ENCODE results near the gene TTC33.
"Not testable (repeated sequence)": the region's sequence is repeated elsewhere in the genome, so short reads cannot be mapped to it uniquely, and the experiment has no call there.

TTC33 gene

DNA sequence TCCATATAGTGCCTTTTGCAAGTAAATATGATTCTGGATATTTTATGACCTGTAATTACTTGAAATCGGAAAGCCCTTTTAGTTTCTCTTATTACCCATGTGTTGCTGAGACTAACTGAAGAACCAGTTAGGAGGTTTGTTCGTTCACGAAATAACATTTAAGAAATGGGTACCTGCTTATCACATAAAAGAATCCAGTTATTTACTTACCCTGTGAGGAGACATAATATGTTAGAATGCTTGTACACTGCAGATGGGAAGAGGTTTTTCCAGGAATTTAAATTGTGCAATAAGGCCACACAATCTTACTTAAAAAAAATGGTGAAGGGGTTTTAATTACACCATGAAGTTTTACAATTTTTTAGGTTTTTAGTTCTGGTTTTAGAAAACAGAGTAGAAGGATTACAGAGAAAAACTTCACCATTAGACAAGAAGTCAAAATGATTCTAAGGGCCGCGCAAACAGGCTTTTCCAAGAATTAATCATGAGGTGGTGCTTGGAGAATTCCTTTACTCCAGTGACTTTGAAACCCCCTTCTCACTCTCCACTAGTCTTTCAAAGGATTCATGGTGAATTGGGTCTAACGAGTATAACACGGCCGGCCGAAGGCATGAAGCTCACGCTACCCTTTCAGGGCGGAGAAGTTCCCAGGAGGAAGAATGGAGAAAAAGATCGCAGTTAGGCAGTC lies 77.2 kb downstream of the TTC33 start:
- DNase-seq = no peak

DNA sequence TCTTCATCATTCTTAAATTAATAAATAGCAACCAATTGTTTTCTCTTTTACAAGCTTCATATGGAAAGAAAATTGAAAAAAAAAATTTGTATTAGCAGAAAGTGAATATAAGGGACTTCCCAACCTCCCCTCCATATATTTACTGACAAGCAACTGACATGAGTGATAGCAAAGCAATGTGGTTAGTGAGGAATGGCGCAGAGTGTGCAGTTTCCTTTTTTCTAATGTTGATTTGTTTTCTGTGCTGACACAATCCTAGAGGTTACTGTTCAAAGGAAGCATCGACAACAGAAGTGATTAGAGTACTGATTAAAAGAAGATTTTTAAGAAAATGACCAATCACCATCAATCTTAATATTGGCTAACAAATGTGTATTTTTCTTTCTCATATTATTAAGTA lies 77.7 kb downstream of the TTC33 start:
- no peak for DNase-seq

- no peak for DNase-seq
Measured at GRCh38 chr5:40677456-40677855, 78.3 kb downstream of the TTC33 start.

DNA sequence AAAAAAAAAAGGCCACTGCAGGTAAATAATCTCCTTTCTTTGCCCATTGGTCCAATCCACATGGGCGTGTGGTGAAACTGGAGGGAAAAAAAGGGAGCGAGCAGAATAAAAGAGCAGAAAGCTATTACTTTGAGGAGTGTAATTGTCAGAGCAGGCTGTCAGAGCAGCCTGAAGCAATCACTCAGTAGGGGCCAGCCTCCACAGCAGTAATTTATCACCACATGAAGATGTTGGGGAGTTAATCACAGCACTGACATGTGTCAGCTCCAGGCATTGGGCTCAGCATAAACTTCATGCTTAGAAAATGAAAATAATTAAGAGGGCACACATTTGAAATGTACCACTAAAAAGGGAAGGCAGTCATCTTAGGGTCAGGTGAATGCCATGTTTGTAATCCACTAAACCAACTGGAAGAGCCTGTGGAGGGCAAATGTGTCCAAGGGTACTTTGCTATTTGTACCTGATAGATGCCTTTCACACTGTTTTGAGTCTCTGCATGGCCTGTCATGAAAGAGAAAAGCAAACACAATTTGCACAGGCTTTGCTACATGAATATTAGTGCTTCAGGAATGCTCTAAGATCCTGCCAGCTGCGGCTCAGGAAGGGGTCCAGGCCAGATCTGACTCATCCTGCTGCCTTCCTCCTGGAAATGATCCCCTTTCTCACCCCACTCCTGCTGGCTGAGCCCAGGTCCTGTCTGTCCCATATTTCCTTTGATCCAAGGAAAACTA lies 79.0 kb downstream of the TTC33 start:
- DNase-seq = no peak

- peak; percentile 55 for DNase-seq
Measured at GRCh38 chr5:40675396-40676133, 80.2 kb downstream of the TTC33 start.

GRCh38 chr5:40674661-40675235 lies 81.0 kb downstream of the TTC33 start:
- DNase-seq = no peak

DNA sequence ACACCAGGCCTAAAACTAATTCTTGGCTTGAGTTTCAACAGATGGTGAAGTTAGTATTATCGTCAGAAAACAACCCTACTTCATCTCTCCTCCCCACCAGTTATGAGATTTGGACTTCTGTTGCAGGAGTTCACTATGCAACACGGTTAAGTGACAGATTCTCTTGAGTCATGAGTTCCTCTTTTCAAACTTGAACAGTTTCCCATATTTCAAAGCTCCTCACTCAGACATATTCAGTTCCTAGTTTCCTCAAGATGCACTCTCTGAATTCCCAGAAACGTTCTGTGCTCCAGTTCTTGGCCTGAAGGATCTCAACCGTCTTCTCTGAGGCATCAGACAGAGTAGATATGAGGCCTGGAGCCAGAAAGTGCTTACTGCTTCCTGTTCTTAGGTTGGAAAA lies 83.3 kb downstream of the TTC33 start:
- DNase-seq = no peak

GRCh38 chr5:40669606-40670390 lies 86.0 kb downstream of the TTC33 start:
- no peak for DNase-seq

GRCh38 chr5:40667161-40667663 lies 88.5 kb downstream of the TTC33 start:
- no peak for DNase-seq

GRCh38 chr5:40666657-40667056 lies 89.1 kb downstream of the TTC33 start:
- no peak for DNase-seq

DNA sequence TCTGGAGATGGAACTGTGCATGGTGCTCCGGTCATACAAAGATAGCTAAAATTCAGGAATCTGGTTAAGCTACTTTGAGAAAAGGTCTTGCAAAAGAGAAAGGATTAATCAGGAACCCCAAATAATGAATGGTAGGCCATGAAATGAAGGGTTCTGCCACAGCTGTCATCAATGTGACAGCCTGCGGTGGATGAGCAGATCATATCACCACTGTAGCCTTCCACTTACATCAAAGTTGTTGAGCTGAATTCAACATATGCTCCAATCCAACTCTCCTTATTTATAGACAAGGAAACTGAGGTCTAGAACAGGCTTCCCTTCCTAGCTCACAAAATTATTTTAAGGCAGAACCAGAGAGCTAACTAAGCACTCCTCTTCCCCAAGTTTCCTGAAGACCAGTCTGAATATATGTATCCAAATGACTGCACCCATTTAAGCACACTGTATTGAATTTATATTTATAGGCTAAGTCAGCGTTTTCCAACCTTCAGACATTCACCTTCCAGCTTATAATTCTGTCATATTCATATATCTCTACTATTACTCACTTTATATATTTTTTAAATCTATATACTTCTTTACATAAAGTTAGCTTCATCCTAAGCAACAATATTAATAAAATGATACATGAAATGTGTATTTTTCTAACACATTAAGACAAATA lies 90.0 kb downstream of the TTC33 start:
- no peak for DNase-seq

- no peak for DNase-seq
Measured at GRCh38 chr5:40660751-40661150, 95.0 kb downstream of the TTC33 start.

- DNase-seq = no peak
Measured at GRCh38 chr5:40656766-40657165, 99.0 kb downstream of the TTC33 start.

GRCh38 chr5:40656091-40656490 lies 99.7 kb downstream of the TTC33 start:
- not testable (repeated sequence) for DNase-seq

GRCh38 chr5:40655138-40655537 lies 100.6 kb downstream of the TTC33 start:
- DNase-seq = no peak

GRCh38 chr5:40654377-40654991 lies 101.3 kb downstream of the TTC33 start:
- no peak for DNase-seq

DNA sequence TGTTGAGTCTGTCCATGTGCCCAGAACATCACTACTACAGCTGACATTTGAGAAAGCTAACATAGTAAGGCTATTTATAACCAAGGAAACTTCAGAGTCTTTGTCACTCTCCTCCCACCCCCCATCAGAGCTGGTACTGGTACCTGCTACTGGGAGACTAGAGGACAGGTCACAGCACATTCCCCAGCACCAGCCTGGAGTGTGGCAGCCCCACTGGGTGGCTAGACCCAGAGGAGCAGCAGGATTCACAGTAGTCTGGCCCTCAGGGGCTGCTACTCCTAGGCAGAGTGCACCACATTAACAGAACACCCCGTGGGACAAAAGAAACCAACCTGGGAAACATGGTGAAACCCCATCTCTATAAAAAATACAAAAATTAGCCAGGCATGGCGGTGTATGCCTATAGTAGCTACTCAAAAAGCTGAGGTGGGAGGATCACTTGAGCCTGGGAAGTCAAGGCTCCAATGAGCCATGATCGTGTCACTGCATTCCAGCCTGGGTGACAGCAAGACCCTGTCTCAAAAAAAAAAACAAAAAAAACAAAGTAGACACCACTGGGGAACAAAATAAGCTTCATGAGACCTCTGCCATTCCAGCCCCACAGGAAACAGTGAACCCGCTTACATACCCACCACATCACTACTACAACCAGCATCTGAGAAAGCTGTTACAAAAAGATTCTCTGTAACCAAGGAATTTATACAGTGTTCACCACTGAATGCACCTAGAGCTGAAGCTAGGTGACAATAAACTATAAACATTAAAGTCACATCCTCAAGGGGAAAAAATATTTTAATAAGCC lies 102.3 kb downstream of the TTC33 start:
- DNase-seq = no peak

DNA sequence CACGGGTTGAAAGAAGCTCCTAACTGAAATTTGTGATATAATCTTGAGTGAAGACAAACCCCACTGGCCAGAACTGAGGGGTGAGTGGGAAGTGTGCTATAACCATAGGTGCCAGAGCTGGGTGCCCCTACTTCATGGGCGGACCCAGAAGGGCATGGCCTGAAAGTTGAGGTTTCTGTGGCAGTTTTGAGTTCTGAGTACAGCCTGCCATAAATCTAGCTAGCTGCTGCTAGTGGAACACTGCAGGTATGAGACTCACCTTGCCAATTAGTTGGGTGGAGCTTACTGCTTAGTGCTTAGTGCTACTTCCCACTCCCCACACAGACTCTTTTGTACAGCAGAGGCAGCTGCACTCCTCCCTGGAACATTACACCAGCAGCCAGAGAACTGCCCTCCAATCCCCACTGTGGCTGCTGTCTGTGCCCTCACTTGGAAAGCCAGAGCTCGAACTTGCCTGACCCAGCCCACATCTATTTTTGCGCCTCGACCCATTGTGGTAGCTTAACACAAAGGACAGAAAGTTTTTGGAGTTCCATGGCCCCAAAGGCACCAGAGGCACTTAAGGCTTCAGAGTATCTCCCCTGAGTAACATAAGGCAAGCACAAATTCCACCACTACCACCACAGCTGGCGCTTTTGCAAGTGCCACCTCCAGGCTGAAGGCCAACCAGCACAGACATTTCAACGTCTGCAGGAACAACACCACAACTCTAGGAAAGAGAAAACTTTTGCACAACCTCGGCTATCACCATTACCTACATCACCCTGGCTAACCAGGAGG lies 103.1 kb downstream of the TTC33 start:
- DNase-seq = no peak

DNA sequence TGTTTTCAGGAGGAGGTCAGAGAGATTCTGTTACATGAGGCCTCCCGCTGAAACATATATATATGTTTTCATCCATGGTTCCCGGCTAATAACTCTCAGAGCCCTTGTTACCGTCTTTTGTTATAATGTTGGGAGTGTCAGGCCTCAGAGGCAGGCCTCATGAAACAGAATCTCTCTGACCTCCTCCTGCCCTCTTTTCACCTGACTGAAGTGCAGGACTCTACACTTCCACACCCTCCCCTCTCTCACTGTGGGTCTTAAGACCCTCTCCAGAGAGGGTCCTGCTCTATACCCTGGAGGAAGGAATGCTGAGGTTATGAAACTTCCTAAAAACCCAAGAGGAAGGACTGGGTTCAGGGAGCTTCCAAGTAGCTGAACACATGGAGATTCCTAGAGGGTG lies 104.6 kb downstream of the TTC33 start:
- DNase-seq = no peak

All from stimulated activated CD4-positive, alpha-beta T cell treated with anti-CD3 and anti-CD28 coated beads, Interleukin-1b, Interleukin-23, amount 100 ng/mL, for 48 hours (primary cell).